SJSA1 (cell line): ENCODE measurements around the gene ZIK1. TPM values are rescaled to one million over a fixed set of nuclear protein-coding genes. Genes with fewer than 3 reads are reported as not detected.

Source experiments
- DNase-seq, 2 experiments: peaks; one replicate each; pipeline ENCODE4 v3.0.0-alpha.2; 2015 to 2020; ENCODE audit warnings: low spot score in 2 of 2, low read depth in 1 of 2
- H3K27ac ChIP-seq: fragments of 250-450 bp; sonication (Bioruptor Pico); 2 replicates; pipeline ENCODE4 v1.5.1; 2020; ENCODE audit warnings: mild to moderate bottlenecking, moderate library complexity
- H3K27me3 ChIP-seq: fragments of 250-450 bp; sonication (Bioruptor Pico); replicated peaks from 2 replicates; pipeline ENCODE4 v1.5.1; 2020; ENCODE audit warnings: mild to moderate bottlenecking, moderate library complexity
- H3K36me3 ChIP-seq: fragments of 250-450 bp; sonication (Bioruptor Pico); 2 replicates; pipeline ENCODE4 v1.5.1; 2020; ENCODE audit warnings: mild to moderate bottlenecking
- H3K4me1 ChIP-seq: fragments of 250-450 bp; sonication (Bioruptor Pico); replicated peaks from 2 replicates; pipeline ENCODE4 v1.6.1; 2021; ENCODE audit warnings: mild to moderate bottlenecking
- H3K4me3 ChIP-seq: fragments of 250-450 bp; sonication (Bioruptor Pico); 2 replicates; pipeline ENCODE4 v1.5.1; 2020; ENCODE audit warnings: mild to moderate bottlenecking
- H3K9me3 ChIP-seq: fragments of 250-450 bp; sonication (Bioruptor Pico); replicated peaks from 2 replicates; pipeline ENCODE4 v1.5.1; 2020; ENCODE audit warnings: mild to moderate bottlenecking
- total RNA-seq: library from RNA; depleted of rRNA; stranded (reverse); fragments of >200 nt; shearing (Covaris generic); gene quantifications from 2 replicates; pipeline ENCODE4 v1.2.3, GENCODE V29; 2014; rRNA removed

ZIK1 gene
- 6.1 and 18.0 TPM in 2 replicates for total RNA-seq

DNA sequence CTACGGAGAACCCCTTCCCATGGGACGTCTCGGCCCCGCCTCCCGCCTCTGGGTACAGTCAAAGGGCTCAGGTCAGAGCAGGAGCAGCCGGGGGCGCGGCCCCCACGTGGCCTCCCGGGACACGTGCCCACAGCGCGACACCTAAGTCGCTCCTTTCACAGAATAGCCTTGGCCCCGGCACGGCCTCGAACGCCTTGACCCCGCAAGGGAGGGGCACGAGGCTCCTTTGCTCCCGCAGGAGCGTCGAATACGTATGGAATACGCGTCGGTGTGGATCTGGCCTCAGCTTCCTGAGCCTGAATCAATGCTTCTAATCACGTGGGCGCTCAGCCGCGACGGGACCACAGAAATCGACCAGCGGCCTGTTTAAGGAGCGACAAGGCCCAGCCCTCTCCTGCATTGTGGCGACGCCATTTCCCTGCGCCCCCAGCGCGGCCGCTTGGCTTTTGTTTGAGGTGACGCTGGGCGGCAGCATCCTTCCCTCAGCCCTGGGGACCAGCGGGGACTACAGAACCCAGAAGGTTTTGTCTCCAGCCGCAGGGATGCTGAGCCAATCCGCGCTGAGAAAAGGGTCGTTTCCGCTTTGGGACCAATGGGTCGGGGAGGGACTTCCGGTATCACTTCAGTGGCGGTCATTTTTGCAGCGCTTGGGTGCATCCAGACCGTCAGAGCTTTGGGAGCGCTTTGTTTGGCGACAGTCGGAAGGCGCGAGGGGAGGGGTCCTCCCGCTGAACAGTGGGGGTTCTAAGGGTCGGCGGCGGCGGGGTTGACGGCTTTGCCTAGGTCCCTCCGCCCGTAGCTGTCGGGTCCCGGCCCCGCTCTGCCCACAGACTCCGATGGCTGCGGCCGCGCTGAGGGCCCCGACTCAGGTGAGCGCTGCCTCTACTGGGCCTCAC is at the start of gene ZIK1:
Gene ZIK1, plus strand, starts transcription at position 625 of the 896 bp plus-strand sequence. Its CDS starts 212 bp downstream, at position 837.
- H3K27ac ChIP-seq: 0 out of 2 replicates have a peak within 1 kb of the TSS, but pooled peaks have one; percentile 4
- peak; percentile 83 to 92 for DNase-seq
- peaks cover 16% of the 10 kb centered on the region for H3K9me3 ChIP-seq
- peaks cover 15% of the 10 kb centered on the region for H3K4me1 ChIP-seq
- H3K36me3 ChIP-seq: peaks cover 30% of the 10 kb centered on the region
- H3K27me3 ChIP-seq: no peaks in the 10 kb centered on the region
- peak within 1 kb of the TSS; percentile 60 for H3K4me3 ChIP-seq

DNA sequence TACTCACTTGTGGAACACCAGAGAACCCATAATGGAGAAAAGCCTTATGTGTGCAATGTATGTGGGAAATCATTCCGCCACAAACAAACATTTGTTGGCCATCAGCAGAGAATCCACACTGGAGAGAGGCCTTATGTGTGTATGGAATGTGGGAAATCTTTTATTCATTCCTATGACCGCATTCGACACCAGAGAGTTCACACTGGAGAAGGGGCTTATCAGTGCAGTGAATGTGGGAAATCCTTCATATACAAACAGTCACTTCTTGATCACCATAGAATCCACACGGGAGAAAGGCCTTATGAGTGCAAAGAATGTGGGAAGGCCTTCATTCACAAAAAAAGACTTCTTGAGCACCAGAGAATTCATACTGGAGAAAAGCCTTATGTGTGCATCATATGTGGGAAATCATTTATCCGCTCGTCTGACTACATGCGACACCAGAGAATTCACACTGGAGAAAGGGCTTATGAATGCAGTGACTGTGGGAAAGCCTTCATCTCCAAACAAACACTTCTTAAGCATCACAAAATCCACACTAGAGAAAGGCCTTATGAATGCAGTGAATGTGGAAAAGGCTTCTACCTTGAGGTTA is 45.9 kb upstream of the ZIK1 start:
- Histone ChIP-seq H3K27ac (no peak overlapping the region), H3K9me3 (peaks cover 71% of the 10 kb centered on the region), H3K36me3 (peaks cover 88% of the 10 kb centered on the region), H3K4me1 (no peaks in the 10 kb centered on the region), H3K27me3 (no peaks in the 10 kb centered on the region), H3K4me3 (no peak overlapping the region)
- DNase-seq: peak in 1 of 2 experiments; percentile 3

DNA sequence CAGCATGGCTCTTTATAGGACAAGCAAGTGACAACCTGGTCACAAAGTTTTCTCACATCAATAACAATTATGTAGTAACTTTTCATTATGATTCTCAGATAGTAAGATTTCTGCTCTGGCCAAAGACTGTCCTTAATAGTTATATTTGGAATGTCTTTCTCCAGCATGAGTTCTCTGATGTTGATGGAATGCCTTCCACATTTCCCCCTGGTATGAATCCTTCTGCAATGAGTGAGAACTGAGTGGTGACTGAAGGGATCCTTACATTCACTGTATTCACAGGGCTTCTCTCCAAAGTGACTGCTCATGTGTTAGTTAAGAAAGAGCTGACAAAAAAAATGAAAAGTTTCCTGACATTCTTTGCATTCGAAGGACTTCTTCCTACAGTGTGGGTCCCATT is 37.4 kb upstream of the ZIK1 start:
- Histone ChIP-seq H3K27me3 (no peaks in the 10 kb centered on the region), H3K36me3 (peaks cover 100% of the 10 kb centered on the region), H3K9me3 (peaks cover 47% of the 10 kb centered on the region), H3K27ac (no peak overlapping the region), H3K4me1 (no peaks in the 10 kb centered on the region), H3K4me3 (no peak overlapping the region)
- DNase-seq: no peak

DNA sequence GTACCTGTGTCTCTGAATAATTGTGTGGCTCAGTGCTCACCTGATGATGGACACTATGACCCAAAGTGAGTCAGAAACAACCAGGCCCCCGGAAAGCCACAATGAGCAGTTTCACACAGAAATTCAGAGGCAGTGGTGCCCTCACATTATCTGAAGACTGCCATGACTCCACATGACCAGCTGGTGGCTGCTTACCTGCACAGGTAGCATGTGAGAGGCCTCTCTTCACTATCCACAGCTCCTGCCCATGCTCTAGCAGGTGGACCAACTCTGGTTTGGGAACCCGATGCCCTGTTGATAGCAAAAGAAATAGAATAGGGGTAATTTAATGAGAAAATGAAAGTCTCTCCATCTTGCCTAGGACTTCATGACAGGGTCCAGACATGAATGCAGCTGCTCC is 31.5 kb upstream of the ZIK1 start:
- H3K4me3 ChIP-seq: no peak overlapping the region
- H3K27me3 ChIP-seq: no peaks in the 10 kb centered on the region
- H3K27ac ChIP-seq: no peak overlapping the region
- no peaks in the 10 kb centered on the region for H3K4me1 ChIP-seq
- H3K9me3 ChIP-seq: peaks cover 36% of the 10 kb centered on the region
- peaks cover 92% of the 10 kb centered on the region for H3K36me3 ChIP-seq
- no peak for DNase-seq

DNA sequence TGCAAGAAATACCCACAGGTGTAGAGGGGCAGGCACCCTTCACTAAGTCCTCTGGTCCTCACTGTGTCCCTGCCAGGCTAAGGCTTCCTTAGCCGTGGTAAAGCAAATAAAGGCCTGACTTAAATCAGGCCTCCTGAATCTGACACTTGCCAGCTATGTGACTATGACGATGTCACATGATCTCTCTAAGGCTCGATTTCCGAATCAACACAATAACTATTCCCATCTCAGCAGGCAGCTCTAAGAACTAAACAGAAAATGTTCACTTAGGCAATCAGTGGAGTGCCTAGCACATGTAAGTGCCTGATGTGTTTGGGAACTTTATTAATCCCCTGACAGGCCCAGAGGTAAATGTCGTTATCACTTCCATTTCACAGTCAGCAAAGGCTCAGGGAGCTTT is 26.3 kb upstream of the ZIK1 start:
- Histone ChIP-seq H3K4me1 (peaks cover 14% of the 10 kb centered on the region), H3K36me3 (peaks cover 40% of the 10 kb centered on the region), H3K4me3 (no peak overlapping the region)

DNA sequence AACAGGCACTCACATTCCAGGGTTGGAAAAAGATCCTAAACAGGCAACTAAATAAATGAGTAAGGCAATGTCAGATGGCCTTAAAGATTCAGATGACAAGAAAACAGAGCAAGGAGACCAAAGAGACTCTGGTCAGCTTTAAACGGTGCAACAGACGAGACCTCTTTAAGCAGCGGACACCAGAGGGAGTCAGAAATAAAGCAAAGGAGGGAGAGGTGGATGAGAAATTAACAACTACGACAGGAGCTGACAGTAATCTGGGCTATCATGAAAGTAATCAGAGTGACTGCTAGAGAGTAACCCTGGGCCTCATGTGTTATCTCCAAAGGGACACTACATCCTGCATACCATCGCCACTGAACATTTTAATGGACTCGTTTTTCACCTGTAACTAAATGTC is 25.4 kb upstream of the ZIK1 start:
- Histone ChIP-seq H3K4me3 (peak overlapping the region; percentile 72), H3K27ac (no peak overlapping the region), H3K27me3 (no peaks in the 10 kb centered on the region), H3K4me1 (peaks cover 14% of the 10 kb centered on the region), H3K36me3 (peaks cover 32% of the 10 kb centered on the region), H3K9me3 (peaks cover 19% of the 10 kb centered on the region)
- no peak for DNase-seq

More for the DNA sequence above, 26.3 kb upstream of the ZIK1 start:
- Histone ChIP-seq H3K27me3 (no peaks in the 10 kb centered on the region), H3K27ac (no peak overlapping the region), H3K9me3 (peaks cover 16% of the 10 kb centered on the region; the same call in 1 of the 2 replicates)
- DNase-seq: no peak

DNA sequence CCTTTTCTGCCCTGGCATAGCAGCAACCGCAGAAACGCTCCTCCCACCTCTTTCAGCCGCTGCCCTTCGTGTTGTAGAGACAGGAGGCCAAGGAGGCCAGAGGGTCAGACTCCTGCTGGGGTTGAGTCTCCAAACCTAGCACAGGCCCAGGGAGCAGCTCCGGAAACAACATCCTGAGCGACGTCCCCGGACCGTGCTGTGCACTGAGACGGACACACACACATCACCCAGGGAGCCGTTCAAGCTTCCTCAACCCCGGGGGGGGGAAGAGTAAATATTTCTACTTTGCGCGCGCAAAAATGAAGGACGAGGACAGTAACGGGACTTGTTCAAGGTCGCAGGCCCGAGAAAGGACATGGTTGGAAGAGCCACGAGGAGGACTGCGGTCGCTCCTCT is 24.9 kb upstream of the ZIK1 start:
- peak; percentile 29 to 46 for DNase-seq
- Histone ChIP-seq H3K27ac (peak overlapping the region; percentile 75), H3K36me3 (peaks cover 27% of the 10 kb centered on the region), H3K4me1 (peaks cover 14% of the 10 kb centered on the region), H3K27me3 (no peaks in the 10 kb centered on the region), H3K4me3 (peak overlapping the region; percentile 72), H3K9me3 (peaks cover 21% of the 10 kb centered on the region)

DNA sequence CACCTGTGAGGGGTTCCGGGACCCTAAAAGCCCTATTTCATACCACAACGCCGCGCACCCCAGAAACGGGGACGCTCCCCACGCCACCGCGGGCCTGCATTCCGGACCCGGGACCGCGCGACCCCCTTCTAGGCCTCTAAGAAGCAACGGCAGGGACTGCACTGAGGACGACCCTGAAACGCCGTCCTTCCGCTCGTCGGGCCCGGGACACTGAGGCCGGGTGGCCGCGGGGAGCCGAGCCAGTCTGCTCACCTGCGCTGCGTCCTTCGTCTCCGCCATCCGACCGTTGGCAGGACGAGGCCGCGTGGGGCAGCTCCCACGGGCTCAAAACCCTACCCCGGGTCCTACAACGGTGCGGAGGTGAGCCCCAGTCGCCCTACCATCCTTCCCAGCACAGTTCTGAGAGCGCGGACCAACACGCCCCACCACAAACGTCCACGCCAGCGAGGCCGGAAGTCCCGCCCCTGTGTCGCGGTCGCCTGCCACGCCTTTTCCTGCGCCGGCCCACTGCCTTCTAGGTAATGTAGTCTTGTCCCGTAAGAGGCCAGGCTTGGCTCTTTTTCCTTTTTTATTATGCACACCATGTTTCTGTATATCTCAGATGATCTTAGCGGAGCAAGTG is 24.4 kb upstream of the ZIK1 start, which contains the start of gene ZNF550:
Gene ZNF550, minus strand, starts transcription at position 460 of the 622 bp plus-strand sequence. Its CDS starts 181 bp downstream, at position 279.
- peaks cover 18% of the 10 kb centered on the region for H3K9me3 ChIP-seq
- peaks cover 22% of the 10 kb centered on the region for H3K36me3 ChIP-seq
- peak within 1 kb of the TSS; percentile 75 for H3K27ac ChIP-seq
- H3K4me1 ChIP-seq: peaks cover 14% of the 10 kb centered on the region
- H3K27me3 ChIP-seq: no peaks in the 10 kb centered on the region
- DNase-seq: peak; percentile 82 to 90
- H3K4me3 ChIP-seq: peak within 1 kb of the TSS; percentile 72

DNA sequence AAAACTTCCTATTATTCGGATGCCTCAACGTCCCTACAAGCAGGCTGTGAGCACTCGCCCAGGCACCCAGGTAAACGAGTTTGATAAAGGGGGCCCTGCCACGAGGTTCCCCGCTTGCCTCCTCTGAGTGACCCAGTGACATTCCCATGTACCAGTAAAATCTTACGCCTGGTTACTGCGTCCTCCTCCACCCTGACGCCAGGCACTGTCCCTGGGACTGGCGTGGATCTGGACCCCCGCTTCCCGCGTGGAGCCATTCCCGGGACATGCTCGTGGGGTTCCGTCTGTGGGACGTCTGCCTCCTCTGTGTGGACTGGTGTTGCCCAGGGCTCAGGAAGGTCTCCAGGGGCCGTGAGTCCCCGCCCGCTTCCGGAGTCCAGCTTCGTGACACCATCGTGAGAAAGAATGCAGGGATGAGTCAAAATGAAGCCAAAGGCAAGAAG is 23.9 kb upstream of the ZIK1 start:
- Histone ChIP-seq H3K27ac (peak overlapping the region; percentile 75), H3K4me3 (peak overlapping the region; percentile 72), H3K4me1 (peaks cover 14% of the 10 kb centered on the region), H3K27me3 (no peaks in the 10 kb centered on the region), H3K9me3 (peaks cover 20% of the 10 kb centered on the region), H3K36me3 (peaks cover 16% of the 10 kb centered on the region)
- peak; percentile 72 for DNase-seq

DNA sequence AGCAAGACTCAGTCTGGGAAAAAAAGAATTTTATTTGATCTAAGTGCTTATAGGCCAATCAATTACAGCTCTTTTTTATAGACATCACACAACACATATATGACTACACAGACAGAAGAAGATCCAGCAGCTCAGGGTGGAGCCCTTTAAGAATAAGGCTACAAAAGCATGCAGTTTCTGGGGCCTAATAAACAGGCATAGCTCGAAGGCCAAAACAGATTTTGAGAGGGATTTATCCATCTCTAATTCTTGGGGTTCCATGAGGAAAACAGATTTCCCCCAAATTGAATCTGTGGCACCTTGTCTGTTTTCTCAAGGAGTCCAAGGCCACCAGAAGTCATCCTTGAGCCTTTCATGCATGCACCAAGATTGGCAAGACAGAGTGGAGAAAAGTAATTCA is 20.4 kb upstream of the ZIK1 start:
- Histone ChIP-seq H3K4me3 (no peak overlapping the region), H3K27ac (no peak overlapping the region), H3K4me1 (peaks cover 12% of the 10 kb centered on the region), H3K27me3 (no peaks in the 10 kb centered on the region), H3K9me3 (peaks cover 46% of the 10 kb centered on the region), H3K36me3 (no peaks in the 10 kb centered on the region)
- DNase-seq: no peak

DNA sequence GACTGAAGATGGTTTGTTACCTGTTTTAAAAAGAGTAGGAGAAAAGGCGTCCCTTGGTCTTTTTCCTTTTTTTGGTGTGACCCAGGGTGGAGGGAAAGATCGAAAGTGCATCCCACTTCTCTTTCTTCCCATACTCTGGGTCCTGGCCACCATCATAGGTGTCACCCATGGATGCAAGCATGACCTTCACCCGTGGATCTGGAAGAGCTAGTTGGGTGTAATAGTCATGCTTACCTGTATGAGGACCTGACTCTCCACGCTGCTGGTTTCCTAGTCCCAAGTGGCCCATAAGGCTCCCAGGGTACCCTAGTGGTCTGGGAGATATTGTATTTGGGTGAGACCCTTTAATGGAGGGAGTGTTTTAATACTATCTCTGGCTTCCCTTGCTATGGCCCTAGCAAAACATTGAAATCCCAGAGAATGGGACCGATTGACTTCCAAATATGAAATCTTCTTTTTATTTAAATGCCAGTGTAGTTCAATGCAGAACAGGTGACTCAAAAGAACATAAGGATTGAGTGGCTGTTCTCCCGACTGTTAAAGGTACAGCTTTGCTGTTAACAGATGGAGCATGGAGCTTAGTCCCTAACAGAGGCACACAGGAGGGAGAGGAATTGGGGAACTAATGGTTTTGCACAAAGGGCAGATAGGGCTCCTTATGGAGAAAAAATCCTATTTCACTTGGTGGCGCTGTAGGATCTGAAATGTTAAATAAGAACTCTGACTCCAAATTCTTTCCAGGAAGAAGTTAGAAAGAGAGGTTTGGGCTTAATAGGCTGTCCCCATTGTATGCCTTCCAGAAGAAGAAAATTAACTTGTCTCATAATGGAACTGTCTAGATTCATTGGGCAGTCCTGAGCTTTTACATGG is 17.3 kb upstream of the ZIK1 start:
- Histone ChIP-seq H3K4me1 (no peaks in the 10 kb centered on the region), H3K27ac (no peak overlapping the region), H3K27me3 (no peaks in the 10 kb centered on the region), H3K4me3 (no peak overlapping the region), H3K36me3 (peaks cover 11% of the 10 kb centered on the region), H3K9me3 (peaks cover 60% of the 10 kb centered on the region)
- no peak for DNase-seq

DNA sequence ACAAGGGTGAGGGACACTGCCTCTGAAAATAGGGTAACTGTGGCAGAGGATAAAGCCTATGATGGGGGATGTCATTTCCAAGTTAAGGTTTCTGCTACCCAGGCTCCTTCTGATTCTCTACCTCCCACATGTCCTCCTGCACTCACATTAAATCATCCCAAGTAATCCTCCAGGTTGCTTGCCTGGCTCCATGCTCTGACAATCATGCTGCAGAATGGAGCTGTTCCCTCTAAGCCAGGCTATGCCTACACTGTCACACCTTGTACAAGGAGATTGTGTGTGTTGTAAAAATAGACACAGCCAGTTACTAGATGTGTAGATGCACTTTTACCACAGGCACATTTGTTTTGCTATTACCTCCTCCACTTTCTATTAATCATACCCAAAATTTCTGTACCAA is 13.2 kb upstream of the ZIK1 start:
- Histone ChIP-seq H3K36me3 (peaks cover 52% of the 10 kb centered on the region), H3K4me3 (no peak overlapping the region), H3K9me3 (peaks cover 65% of the 10 kb centered on the region), H3K27ac (no peak overlapping the region), H3K27me3 (no peaks in the 10 kb centered on the region), H3K4me1 (no peaks in the 10 kb centered on the region)
- DNase-seq: no peak

DNA sequence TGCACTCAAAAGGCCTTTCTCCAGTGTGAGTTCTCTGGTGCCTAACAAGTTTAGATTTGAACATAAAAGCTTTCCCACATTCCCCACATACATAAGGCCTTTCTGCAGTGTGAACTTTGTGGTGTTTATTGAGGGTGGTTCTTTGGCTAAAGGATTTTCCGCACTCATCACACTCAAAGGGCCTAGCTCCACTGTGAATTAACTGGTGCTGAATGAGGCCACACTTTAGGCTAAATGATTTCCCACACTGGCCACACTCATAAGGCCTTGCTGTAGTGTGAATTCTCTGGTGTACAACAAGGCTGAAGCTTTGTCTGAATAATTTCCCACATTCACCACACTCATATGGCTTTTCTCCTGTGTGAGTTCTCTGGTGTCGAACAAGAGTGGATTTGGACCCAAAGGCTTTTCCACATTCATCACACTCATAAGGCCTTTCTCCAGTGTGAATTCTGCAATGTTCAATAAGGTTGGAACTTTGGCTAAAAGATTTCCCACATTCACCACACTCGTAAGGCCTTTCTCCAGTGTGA is 11.5 kb upstream of the ZIK1 start:
- DNase-seq: no peak
- Histone ChIP-seq H3K27ac (no peak overlapping the region), H3K4me3 (no peak overlapping the region), H3K27me3 (no peaks in the 10 kb centered on the region), H3K4me1 (no peaks in the 10 kb centered on the region), H3K9me3 (peaks cover 56% of the 10 kb centered on the region), H3K36me3 (peaks cover 70% of the 10 kb centered on the region)
